ENCODE data around the gene OR4D2.
"Not testable (repeated sequence)": the region's sequence is repeated elsewhere in the genome, so short reads cannot be mapped to it uniquely, and the experiment has no call there.

The OR4D2 gene

DNA sequence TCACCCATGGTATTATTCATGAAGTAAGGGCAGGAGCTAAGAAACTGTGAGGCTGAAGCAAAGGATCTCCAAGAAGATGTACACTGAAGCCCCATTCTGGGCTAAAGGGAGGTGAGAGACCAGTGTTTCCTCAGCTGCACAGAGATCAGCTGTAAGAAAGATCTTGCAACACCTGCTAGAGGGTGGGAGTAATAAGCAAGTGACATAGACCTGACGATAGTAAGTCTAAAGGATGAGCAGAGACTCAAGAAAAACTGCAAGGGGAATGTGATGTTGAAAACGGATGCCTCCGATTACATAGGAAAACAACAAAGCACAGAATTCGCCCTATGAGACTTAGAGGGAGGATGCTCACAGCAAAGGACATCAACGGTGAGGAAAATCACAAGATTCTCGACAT, at the start of gene OR4D2:
OR4D2 (plus strand) TSS at position 301 of the 400 bp plus-strand sequence. CDS start 2,674 bp downstream, outside the sequence.
- DNase-seq (ENCODE audit: extremely low read depth in 1 of 2, low read depth in 1 of 2): no peak

DNA sequence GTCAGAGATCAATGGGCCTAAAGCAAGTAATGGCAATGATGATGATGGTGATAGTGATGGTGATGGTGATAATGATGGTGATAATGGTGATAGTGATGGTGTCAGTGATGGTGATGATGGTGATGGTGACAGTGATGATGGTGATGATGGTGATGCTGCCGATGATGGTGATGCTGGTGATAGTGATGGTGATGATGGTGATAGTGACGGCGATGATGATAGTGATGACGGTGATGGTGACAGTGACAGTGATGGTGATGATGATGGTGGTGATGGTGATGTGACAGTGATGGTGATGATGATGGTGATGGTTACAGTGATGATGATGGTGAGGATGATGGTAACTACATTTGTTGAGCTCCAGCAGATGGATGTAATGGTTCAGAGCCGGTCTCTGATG, 49.4 kb upstream of the OR4D2 start:
- DNase-seq (ENCODE audit: extremely low read depth in 1 of 2, low read depth in 1 of 2): no peak

DNA sequence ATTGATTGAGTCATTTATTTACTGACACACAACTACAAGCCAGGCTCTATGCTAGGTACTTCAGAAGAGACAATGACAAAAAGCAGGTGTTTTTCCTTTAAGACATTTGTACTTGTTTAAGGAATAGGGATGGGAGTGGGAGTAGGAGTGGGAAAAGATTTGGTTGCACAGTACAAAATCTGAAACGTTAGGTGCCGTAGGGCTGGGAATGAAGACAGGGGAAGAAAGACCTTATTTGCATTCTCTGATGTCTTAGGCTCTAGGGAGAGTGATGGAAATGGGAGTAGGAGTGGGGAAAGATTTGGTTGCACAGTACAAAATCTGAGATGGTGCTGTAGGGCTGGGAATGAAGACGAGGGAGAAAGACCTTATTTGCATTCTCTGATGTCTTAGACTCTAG, 47.3 kb upstream of the OR4D2 start:
- no peak for DNase-seq (ENCODE audit: extremely low read depth in 1 of 2, low read depth in 1 of 2)

DNA sequence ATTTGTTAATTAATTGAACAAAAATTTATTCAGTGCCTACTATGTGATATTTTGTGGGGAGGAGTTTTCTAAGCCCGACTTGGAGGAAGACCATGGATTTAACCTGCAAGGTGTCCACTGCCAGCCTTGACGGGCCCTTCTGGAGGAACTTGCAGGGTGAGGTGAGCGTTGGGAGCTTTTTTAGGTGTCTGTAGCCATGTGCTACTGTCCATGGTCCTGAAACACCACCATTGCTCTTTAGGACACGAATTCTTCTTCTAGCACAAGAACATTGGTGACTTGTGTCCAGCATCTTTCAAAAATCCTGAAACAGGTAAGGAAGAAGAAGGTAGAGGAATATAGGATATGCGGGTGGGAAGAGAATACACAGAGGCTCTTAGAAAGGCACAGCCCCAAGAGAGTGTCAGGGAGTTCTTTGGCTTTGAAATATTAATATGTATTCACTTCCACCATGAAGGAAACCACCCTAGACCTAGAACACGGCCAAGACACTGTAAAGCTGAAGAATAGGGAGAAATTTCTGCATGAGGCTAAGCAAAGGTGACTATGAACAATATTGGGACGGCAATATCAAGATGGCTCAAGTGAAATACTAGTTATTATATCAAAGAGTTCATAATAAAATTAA, 46.5 kb upstream of the OR4D2 start:
- DNase-seq (ENCODE audit: extremely low read depth in 1 of 2, low read depth in 1 of 2): no peak

DNA sequence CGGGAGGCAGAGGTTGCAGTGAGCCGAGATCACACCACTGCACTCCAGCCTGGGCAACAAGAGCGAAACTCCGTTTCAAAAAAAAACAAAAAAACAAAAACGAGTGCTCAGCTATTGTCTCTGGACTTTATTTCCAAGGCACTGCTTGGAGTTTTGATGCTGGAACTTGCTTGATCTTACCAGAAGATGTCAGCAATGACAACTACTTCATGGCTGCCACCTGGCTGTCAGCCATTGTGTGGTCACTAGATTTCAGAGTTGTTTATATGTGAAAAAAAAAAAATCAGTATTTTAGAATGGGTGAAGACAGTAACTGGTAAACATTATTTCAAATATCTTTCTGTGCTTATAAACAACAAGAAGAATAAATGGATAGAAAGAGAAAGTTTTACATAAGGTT, 44.9 kb upstream of the OR4D2 start:
- DNase-seq (ENCODE audit: extremely low read depth in 1 of 2, low read depth in 1 of 2): no peak

DNA sequence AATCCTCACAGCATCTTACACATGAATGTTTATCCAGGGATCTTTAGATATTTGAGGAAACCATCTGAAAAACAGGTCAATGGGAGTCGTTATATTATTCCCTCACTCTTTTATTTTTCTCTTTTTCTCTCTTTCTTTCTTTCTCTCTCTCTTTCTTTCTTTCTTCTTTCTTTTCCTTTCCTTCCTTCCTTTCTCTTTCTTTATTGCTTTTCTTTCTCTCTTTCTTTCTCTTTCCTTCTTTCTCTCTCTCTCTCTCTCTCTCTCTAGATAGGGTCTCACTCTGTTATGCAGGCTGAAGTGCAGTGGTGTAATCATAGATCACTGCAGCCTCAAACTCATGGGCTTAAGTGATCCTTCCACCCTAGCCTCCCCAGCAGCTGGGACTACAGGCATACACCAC, 38.9 kb upstream of the OR4D2 start:
- DNase-seq (ENCODE audit: extremely low read depth in 1 of 2, low read depth in 1 of 2): no peak

DNA sequence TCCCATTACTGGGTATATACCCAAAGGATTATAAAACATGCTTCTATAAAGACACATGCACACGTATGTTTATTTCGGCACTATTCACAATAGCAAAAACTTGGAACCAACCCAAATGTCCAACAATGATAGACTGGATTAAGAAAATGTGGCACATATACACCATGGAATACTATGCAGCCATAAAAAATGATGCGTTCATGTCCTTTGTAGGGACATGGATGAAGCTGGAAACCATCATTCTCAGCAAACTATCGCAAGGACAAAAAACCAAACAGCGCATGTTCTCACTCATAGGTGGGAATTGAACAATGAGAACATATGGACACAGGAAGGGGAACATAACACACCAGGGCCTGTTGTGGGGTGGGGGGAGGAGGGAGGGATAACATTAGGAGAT, 34.1 kb upstream of the OR4D2 start:
- not testable (repeated sequence) for DNase-seq (ENCODE audit: extremely low read depth in 1 of 2, low read depth in 1 of 2)

DNA sequence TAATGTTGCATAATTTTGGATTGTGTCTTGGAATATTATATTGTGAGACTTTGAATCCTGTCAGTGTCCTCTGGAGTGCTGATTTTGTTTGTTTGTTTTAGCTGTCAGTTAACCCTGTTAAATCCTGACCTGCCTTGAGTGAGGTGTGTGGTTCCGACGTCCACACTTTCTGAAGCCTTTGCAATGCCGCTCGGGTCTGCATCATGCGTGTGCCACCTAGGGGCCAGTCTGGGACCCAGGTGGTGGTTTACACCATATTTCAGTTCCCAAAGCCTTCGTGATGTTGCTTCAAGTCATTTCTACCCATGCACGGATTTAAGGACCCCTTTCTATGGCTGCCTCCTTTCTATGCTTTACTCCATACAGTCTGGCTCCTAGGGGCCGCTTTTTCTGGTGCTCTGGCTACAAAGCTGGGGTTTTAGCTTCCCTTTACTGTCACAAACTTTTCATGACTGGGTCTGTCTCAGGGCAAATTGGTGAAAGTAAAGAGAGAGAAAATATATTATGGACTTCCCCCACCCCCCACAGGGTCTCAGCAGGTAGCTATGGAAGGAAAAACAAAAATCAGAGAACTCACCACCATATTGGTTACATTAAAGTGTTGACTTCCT, 30.0 kb upstream of the OR4D2 start:
- no peak for DNase-seq (ENCODE audit: extremely low read depth in 1 of 2, low read depth in 1 of 2)

DNA sequence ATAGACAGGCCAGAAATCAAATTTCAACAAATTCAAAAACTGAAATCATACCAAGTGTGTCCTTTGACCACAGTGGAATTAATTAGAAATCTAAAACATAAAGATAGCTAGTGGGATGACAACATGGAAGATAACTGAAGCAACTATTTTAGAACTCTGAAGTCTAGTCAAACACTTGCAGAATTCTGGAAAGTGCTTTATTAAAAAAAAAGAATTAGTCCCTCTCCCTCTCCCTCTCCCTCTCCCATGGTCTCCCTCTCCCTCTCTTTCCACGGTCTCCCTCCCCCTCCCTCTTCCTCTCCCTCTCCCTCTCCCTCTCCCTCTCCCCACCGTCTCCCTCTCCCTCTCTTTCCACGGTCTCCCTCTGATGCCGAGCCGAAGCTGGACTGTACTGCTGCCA, 25.3 kb upstream of the OR4D2 start:
- no peak for DNase-seq (ENCODE audit: extremely low read depth in 1 of 2, low read depth in 1 of 2)

DNA sequence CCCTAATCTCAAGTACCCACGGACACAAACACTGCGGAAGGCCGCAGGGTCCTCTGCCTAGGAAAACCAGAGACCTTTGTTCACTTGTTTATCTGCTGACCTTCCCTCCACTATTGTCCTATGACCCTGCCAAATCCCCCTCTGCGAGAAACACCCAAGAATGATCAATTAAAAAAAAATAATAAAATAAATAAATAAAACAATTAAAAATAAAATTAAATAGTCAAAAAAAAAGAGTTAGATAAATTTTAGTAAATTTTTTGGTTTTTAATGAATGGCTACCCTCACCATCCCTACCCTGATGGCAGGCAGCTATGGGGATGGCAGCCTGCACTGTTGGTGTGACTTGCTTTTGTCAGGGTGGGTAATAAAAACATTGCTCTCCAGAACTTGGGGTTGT, 23.4 kb upstream of the OR4D2 start:
- DNase-seq (ENCODE audit: extremely low read depth in 1 of 2, low read depth in 1 of 2): not testable (repeated sequence)

DNA sequence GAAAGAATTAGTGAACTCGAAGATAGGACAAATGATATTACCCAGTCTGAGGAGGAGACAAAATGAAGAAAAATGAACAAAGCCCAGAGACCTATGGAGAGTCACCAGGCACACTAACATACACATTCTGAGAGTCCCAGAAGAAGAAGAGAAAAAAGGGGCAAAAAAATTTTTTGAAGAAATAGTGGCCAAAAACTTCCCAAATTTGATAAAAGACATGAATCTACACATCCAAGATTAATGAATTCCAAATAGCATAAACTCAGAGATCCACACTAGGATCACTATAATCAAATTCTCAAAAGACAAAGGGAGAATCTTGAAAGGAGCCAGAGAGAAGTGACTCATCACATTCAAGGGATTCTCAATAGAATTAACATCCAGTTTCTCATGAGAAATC, 22.0 kb upstream of the OR4D2 start:
- no peak for DNase-seq (ENCODE audit: extremely low read depth in 1 of 2, low read depth in 1 of 2)

DNA sequence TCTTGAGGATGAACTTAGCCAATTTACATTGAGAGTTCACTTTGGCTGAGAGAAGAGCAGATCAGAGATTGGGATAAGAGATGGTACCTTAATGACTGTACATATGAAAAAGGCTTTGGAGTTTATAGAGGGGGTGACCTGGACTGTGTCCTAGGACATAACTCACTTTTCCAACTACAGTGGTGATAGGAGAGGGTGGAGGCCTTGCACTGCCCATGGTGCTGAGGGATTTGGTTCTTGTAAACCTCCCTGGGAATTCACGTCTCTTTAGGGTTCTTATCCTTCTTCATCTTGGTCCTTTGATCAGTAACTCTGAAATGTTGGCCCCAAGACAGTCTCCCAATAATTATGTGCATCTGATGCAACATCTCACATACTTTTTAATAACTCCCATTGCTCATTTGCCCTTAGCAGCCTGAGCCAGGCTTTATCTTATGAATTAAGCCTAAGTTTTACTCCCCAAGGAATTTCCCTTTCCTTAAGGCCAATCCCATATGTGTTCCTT, 18.8 kb upstream of the OR4D2 start, which contains the start of gene OR4D1:
OR4D1 (plus strand) TSS at position 455 of the 505 bp plus-strand sequence. CDS start 6,770 bp downstream, outside the sequence.
- no peak for DNase-seq (ENCODE audit: extremely low read depth in 1 of 2, low read depth in 1 of 2)

DNA sequence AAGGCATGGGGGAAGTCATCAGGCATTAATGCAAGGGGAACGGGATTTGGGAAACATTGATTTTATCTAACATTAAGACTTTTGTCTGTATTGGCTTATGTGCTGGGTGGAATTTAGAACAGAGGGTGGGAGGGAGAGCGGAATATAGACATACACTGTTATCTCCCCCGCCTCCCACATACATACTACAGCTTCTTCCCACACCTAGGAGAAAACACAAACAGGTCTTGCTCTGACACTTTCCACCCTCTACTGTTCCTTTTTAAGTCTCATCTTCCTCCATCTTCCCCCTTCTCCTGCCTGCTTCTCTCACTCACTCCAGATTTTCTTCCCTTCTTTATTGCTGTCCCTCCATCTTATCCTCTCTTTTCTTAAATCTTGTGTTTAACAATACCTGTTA, 18.2 kb upstream of the OR4D2 start:
- no peak for DNase-seq (ENCODE audit: extremely low read depth in 1 of 2, low read depth in 1 of 2)

DNA sequence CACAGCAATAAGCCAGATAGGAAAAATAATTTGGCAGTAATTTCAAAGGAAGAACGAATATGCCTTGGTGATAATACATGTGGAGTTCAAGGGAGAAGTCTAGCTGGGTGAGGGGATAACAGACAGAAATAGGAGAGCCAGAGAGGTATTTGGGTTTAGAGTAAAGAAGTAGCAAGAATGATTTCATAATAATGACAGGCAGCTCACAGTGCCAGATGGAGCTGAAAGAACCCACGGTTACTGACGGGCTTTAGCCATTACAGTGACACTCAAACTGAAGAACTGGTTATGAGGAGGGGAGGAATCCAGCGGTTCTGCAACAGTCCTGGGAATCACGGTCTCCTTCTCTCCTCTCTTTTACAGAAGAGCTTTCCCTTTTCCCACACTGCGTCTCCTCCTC, 16.4 kb upstream of the OR4D2 start:
- DNase-seq (ENCODE audit: extremely low read depth in 1 of 2, low read depth in 1 of 2): no peak

DNA sequence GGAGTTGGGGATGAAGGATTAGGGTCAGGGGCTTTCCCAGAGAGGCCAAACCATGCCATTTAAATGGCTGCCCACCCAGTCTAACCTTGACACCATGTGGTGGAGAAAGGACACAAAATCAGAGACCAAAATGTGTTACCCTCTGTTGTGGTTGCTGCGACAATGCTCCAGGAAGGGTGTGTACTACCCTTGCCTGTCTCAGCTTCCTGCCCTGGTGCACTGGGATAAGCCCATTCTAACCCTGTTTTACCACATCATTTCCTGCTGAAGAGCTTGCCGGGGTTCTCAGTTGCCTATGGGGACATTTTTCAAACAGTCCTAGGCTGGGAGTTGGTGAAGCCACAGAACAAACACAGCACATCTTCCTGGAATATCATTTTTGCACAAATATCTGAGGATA, 13.7 kb upstream of the OR4D2 start:
- peak in 1 of 2 donors; percentile 21 for DNase-seq (ENCODE audit: extremely low read depth in 1 of 2, low read depth in 1 of 2)

DNA sequence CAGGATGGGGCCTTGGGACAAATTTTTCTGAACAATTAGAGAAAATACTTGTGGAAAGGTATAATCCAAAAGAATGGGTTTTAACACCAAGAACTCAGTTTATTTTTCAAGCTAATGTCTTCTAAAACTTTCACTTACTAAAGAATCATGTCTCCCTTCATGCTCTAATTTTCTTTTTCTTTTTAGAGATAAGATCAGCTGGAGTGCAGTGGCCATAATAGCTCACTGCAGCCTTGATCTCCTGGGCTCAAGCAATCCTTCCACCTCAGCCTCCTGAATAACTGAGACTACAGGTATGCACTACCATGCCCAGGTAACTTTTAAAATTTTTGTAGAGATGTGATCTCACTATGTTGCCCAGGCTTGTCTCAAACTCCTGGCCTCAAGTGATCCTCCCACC, 13.1 kb upstream of the OR4D2 start:
- DNase-seq (ENCODE audit: extremely low read depth in 1 of 2, low read depth in 1 of 2): no peak

DNA sequence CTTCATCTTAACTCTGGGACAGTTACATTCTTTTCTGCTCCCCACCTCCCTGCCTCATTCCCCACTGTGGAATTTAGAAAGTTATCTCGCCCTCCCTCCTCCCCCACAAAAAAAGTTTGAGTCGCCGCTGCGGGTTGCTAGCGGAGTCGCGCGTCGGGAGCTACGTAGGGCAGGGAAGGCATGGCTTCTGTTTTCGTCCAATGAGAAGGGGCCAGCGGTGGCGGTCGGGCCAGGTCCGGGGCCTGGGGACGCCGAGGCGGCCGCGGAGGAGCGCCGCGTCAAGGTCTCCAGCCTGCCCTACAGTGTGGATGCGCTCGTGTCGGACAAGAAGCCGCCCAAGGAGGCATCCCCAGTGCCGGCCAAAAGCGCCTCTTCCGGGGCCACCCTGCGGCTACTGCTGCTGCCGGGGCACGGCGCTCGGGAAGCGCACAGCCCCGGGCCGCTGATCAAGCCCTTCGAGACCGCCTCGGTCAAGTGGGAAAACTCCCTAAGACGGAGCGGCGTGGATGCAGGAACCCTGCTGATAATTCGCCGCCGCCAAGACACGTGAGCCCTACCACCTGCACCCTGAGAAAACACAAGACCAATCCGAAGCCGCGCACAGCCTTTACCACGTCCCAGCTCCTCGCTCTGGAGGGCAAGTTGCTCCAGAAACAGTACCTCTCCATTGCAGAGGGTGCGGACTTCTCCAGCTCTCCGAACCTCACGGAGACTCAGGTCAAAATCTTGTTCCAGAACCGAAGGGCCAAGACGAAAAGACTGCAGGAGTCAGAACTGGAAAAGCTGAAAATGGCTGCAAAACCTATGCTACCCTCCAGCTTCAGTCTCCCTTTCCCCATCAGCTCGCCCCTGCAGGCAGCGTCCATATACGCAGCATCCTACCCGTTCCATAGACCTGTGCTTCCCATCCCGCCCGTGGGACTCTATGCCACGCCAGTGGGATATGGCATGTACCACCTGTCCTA, 9.7 kb upstream of the OR4D2 start:
- DNase-seq (ENCODE audit: extremely low read depth in 1 of 2, low read depth in 1 of 2): peak; percentile 34 to 55

DNA sequence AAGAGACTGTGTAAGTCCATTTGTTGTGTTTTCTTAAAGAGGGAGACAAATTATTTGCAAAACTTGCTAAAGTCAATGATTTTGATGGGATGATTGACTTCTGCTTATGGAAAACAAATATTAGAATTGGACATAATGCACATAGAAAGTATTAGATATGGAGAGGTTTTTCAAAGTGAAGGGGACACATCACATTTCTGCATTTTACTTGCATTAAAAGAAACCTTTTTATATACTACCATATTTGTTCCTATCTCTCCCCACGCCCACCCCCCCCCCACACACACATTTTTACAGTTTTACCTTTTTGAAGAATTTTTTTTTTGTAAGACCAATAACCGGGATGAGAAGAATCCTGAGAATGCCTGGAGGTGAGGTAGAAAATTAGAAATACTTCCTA, 8.6 kb upstream of the OR4D2 start:
- DNase-seq (ENCODE audit: extremely low read depth in 1 of 2, low read depth in 1 of 2): no peak

DNA sequence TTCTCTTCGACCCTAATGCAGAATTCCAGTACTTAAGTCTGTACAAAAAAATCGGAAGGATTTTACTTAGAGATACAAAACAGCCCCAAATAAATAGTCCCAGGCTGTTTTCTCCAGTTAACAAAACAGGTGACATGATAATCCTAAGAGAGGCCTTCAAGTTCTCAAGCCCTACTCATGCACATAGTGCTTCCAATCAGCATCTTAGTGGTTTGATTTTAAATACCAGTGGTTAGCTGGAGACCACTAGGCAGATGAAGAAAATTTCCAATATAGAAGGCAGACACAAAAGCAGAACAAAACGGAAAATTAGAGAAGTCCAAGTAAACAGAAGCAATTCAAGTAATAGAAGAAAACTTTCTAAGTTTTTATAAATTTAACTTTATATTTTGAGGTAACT, 5.2 kb upstream of the OR4D2 start:
- no peak for DNase-seq (ENCODE audit: extremely low read depth in 1 of 2, low read depth in 1 of 2)

DNA sequence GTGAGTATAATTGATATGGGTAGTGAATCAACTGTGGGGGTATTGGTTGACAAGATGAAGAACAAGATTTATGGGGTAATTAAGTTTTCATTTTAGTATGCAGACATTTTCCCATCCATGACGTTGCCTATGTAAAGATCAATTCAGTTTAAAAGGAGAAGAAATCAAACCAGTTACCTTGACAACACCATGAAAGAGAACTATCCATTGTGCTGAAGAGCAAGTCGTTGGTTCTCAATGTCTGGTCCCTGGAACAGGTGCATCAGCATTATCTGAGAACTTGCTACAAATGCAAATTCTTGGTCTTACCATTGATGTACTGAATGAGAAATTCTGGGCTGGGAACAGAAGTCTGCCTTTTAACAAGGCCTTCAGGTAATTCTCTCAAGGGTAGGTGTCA, 801 bp upstream of the OR4D2 start:
- no peak for DNase-seq (ENCODE audit: extremely low read depth in 1 of 2, low read depth in 1 of 2)

DNA sequence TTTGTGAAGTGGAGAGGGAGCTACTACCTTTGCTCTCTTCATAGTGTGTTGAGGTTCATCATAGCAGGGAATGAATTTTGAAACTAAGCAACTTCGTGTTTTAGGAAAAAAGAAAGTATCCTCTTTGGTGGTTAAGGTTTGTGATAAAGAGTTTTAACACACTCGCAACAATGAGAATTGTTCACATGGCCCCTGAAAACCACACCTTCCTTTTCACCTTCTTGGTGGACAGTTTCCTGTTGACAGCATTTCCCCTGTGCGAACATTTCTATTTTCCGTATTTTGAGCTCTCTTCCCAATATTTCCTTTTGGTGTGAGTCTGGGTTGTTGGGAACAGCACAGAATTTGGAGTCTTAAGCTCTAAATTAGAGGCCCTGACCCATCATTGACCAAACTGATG, 3.8 kb downstream of the OR4D2 start:
- no peak for DNase-seq (ENCODE audit: extremely low read depth in 1 of 2, low read depth in 1 of 2)
